Brain microvascular endothelial cell (primary cell): ENCODE data around the gene GGACT.

Source experiments
- DNase-seq: peaks from one replicate; pipeline ENCODE4 v3.0.0-alpha.2; 2020
- H3K27ac ChIP-seq: fragments of 250-450 bp; sonication (Bioruptor Pico); 2 replicates; pipeline ENCODE4 v1.5.1; 2020; ENCODE audit warnings: mild to moderate bottlenecking, moderate library complexity
- H3K27me3 ChIP-seq: fragments of 250-450 bp; sonication (Bioruptor Pico); replicated peaks from 2 replicates; pipeline ENCODE4 v1.5.1; 2020; ENCODE audit warnings: mild to moderate bottlenecking
- H3K36me3 ChIP-seq: fragments of 250-450 bp; sonication (Bioruptor Pico); replicated peaks from 2 replicates; pipeline ENCODE4 v1.5.1; 2020; ENCODE audit warnings: mild to moderate bottlenecking
- H3K4me3 ChIP-seq: 2 replicates; pipeline ENCODE4 v1.5.1; 2011; ENCODE audit warnings: low read depth, mild to moderate bottlenecking, control low read depth, low read length, moderate library complexity
- in situ Hi-C: cut with HindIII; loops from 2 replicates; pipeline ENCODE4 v1.10.0; 2017; ENCODE audit warnings: low sequenced_read_pairs, low pct_ligation_motif_present
- TF ChIP-seq, protein P1 (sequence below): IDR thresholded peaks from 2 replicates; pipeline ENCODE4 v1.5.1; 2011; ENCODE audit warnings: low read depth, mild to moderate bottlenecking, moderate library complexity, low read length, control low read depth, inconsistent platforms; ENCODE audit errors: missing control alignments

Gene GGACT

DNA sequence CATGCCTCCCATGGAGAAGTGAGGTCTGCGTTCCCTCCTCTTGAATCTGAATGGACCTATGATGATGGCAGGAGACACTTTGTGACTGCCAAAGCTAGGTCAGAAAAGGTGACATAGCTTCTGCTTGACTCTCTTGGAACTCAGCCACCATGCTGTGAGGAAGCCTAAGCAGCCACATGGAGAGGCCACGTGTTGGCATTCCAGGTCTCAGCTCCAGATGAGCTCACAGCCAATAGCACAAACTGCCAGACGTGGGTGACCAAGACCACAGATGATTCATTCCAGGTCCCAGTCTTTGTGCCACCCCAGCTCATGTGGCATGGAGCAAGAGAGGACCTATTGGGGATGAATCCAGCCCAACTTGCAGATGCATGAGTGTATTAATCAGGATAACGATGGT is 8.7 kb upstream of the GGACT start:
- H3K36me3 ChIP-seq = no peaks in the 10 kb centered on the region
- H3K4me3 ChIP-seq = no peak overlapping the region
- TF ChIP-seq, protein P1, sequence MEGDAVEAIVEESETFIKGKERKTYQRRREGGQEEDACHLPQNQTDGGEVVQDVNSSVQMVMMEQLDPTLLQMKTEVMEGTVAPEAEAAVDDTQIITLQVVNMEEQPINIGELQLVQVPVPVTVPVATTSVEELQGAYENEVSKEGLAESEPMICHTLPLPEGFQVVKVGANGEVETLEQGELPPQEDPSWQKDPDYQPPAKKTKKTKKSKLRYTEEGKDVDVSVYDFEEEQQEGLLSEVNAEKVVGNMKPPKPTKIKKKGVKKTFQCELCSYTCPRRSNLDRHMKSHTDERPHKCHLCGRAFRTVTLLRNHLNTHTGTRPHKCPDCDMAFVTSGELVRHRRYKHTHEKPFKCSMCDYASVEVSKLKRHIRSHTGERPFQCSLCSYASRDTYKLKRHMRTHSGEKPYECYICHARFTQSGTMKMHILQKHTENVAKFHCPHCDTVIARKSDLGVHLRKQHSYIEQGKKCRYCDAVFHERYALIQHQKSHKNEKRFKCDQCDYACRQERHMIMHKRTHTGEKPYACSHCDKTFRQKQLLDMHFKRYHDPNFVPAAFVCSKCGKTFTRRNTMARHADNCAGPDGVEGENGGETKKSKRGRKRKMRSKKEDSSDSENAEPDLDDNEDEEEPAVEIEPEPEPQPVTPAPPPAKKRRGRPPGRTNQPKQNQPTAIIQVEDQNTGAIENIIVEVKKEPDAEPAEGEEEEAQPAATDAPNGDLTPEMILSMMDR = no peak
- no peak overlapping the region for H3K27ac ChIP-seq
- no peaks in the 10 kb centered on the region for H3K27me3 ChIP-seq
- peak; percentile 24 for DNase-seq
- in situ Hi-C loops = no loop called here

DNA sequence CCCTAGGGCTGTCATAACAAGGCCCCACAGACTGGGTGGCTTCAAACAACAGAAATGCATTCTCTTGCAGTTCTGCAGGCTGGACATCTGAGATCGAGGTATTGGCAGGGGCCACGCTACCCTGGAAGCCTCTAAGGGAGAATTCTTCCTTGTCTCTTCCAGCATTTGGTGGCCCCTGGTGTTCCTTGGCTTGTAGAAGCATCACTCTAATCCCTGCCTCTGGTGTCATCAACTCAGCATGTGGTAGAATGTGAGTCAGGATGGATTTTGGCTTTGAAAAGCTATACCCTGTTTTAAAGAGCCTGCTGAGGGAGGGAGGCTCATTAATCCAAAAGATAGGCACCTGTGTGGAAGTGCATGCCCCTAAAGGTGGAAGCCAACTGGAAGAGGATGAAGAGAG is 7.9 kb upstream of the GGACT start:
- H3K27ac ChIP-seq = no peak overlapping the region
- in situ Hi-C loops = no loop called here
- DNase-seq = no peak
- H3K4me3 ChIP-seq = no peak overlapping the region
- H3K36me3 ChIP-seq = no peaks in the 10 kb centered on the region
- H3K27me3 ChIP-seq = no peaks in the 10 kb centered on the region
- TF ChIP-seq, protein P1 = no peak

DNA sequence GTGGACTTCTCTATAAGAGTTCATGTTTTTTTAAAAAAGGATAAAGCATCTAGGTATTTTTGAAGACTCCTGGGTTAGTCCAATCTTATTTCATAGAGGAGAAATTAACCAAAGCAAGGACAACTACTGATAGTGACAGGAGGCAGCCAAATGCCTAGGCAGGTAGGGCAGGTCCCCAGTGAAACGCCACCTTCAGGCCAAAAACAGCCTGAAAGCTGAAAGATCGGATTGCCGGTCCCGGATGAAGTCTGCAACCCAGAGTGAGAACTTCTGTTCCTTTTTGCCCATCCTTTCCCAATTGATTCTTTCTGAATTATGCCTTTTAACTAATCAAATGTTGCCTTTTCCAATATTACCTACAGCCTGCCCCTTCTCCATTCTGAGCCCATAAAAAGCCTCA is 6.1 kb upstream of the GGACT start:
- Histone ChIP-seq H3K4me3 (no peak overlapping the region), H3K36me3 (no peaks in the 10 kb centered on the region), H3K27me3 (no peaks in the 10 kb centered on the region), H3K27ac (no peak overlapping the region)
- no peak for DNase-seq
- in situ Hi-C loops = no loop called here
- TF ChIP-seq, protein P1 = peak; percentile 55

DNA sequence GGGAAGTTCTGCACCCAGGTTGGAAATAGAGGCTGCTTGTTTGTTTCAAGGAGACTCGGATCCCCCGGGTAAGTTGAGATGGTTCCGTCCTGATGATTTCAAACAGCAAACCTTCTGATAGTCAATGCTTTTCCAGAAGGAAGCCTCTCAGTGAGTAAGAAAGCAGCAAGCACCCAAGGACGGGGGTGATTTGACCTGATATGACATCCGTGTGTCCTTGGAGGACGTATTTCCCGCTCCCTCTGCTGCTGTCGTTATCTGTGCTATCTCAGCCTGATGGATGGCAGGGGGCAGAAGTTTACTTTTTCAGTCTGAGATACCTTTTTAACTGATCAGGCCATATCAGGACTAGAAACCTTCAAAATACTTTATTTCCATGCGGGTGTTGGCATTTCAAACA is 5.7 kb upstream of the GGACT start:
- no peak overlapping the region for H3K27ac ChIP-seq
- H3K36me3 ChIP-seq = no peaks in the 10 kb centered on the region
- in situ Hi-C loops = no loop called here
- TF ChIP-seq, protein P1 = no peak
- DNase-seq = no peak
- no peaks in the 10 kb centered on the region for H3K27me3 ChIP-seq
- H3K4me3 ChIP-seq = no peak overlapping the region

DNA sequence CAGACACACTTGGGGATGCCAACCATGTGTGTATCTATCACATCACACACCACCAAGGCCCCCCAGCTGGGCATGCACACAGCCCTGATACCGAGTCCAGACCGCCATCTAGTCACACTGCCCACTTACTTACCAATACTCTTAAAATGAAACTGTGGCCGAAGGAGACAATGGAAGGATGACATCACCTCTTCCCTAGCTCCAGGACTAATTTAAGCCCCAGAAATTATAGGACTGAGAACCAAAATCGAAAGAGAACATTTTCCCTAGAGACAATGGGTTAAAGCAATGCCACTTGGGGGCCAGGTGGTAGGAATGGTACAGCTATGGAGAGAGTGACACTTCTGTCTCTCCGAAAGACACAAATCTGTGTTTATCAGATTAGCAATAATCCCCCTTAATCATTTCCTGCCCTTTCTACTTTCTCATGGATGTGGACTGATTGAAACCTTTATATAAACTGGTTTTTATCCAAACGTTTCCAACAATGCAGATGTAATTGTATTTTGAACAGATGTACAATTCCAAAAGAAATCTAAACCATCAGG is 663 bp upstream of the GGACT start:
- no peaks in the 10 kb centered on the region for H3K36me3 ChIP-seq
- TF ChIP-seq, protein P1 = no peak
- H3K4me3 ChIP-seq = no peak overlapping the region
- no peak overlapping the region for H3K27ac ChIP-seq
- DNase-seq = no peak
- in situ Hi-C loops = no loop called here
- no peaks in the 10 kb centered on the region for H3K27me3 ChIP-seq

DNA sequence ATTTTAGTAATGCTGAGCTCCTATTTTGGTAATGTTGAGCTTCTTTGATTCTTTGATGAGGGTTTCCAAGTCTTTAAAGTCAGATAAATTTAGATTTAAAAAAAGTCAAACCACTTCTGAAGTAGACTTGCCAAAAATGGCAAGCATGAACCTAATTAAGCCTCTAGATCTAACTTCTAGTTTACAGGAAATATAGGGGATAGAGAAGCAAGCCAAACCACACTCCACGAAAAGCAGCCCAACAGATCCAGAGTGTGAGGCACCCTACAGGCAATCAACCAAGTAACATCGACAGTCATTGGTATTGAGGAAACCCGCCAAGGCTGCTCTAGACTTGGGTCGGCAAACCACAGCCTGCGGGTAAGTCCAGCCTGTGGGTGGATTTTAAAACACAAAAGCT is 3.7 kb downstream of the GGACT start:
- no peaks in the 10 kb centered on the region for H3K27me3 ChIP-seq
- H3K4me3 ChIP-seq = no peak overlapping the region
- H3K27ac ChIP-seq = no peak overlapping the region
- peaks cover 6% of the 10 kb centered on the region for H3K36me3 ChIP-seq
- no peak for DNase-seq
- in situ Hi-C loops = no loop called here
- TF ChIP-seq, protein P1 = no peak
